ENCODE data around the gene KIAA1755. TPM values are rescaled to one million over a fixed set of nuclear protein-coding genes. Genes with fewer than 3 reads are reported as not detected.

KIAA1755 gene
- total and polyA plus RNA-seq, 11 donors: 2.1 to 6.7 (median 3.5) TPM

DNA sequence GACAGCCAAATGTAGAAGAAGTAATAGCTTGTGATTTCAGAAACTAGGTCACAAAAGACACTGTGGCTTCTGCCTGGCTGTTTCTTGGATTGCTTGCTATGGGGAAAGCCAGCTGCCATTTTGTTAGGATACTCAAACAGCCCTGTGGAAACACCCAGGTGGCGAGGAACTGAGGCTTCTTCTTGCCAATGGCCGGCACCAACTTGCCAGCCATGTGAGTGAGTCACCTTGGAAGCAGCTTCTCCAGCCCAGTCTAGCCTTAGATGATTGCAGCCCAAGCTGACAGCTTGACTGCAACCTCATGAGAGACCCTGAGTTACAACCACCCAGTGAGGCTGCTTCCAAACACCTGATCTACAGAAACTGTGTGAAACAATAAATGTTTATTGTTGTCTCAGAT, 11.9 kb upstream of the KIAA1755 start:
- TF ChIP-seq, protein P1, sequence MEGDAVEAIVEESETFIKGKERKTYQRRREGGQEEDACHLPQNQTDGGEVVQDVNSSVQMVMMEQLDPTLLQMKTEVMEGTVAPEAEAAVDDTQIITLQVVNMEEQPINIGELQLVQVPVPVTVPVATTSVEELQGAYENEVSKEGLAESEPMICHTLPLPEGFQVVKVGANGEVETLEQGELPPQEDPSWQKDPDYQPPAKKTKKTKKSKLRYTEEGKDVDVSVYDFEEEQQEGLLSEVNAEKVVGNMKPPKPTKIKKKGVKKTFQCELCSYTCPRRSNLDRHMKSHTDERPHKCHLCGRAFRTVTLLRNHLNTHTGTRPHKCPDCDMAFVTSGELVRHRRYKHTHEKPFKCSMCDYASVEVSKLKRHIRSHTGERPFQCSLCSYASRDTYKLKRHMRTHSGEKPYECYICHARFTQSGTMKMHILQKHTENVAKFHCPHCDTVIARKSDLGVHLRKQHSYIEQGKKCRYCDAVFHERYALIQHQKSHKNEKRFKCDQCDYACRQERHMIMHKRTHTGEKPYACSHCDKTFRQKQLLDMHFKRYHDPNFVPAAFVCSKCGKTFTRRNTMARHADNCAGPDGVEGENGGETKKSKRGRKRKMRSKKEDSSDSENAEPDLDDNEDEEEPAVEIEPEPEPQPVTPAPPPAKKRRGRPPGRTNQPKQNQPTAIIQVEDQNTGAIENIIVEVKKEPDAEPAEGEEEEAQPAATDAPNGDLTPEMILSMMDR (IDR thresholded peaks at IDR 0.05): no peak
- TF ChIP-seq POLR2A (IDR thresholded peaks at IDR 0.05): no peak
- DNase-seq: no peak
- Histone ChIP-seq H3K4me3 (no peak overlapping the region), H3K27ac (peak overlapping the region in 8 of 12 donors; percentile 11 to 78 (median 68)), H3K4me1 (peaks cover 0 to 44% (median 16%) of the 10 kb centered on the region in 12 donors), H3K27me3 (no peaks in the 10 kb centered on the region), H3K36me3 (no peaks in the 10 kb centered on the region), H3K9me3 (peaks cover 0 to 7% (median 0%) of the 10 kb centered on the region in 12 donors)
- peak in 1 of 4 donors; percentile 38 for ATAC-seq
- WGBS, 4 donors: 81 to 89% (median 85%) methylated on average over 2 of the region's 2 CpGs; no CpG with 5 or more reads in 1 of the 4 donors
- intact Hi-C loops (cut with DNase I): no loop called here

DNA sequence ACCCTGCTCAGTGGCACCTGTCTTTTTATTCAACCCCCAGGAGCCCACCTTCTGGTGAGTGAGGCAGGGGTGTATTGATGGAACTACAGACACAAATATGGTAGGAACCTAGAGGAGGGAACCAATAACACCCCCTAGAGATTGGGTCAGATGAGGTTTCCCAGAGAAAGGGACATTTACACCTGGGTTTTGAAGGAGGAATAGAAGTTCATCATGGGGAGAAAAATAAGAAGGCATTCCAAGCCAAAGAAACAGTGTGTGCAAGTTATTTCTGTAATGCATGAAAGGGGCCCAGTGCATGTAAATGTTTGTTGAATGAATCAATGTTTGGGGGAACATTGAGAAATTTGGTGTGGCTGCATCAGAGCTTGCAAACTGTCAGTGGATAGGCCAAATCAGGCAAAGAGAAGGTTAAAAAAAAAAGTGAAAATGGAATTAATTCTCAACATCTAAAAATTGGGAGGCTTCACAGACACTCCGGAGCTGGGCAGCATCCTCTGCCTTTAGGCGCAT, 11.1 kb upstream of the KIAA1755 start:
- intact Hi-C loops (cut with DNase I): no loop called here
- 81 to 93% (median 88%) methylated on average over 2 of the region's 2 CpGs for WGBS, 4 donors
- no peak for DNase-seq
- TF ChIP-seq, protein P1 (IDR thresholded peaks at IDR 0.05): no peak
- Histone ChIP-seq H3K4me3 (no peak overlapping the region), H3K36me3 (no peaks in the 10 kb centered on the region), H3K27me3 (no peaks in the 10 kb centered on the region), H3K4me1 (peaks cover 0 to 50% (median 18%) of the 10 kb centered on the region in 12 donors), H3K27ac (peak overlapping the region in 9 of 12 donors; percentile 8 to 78 (median 58)), H3K9me3 (peaks cover 0 to 7% (median 0%) of the 10 kb centered on the region in 12 donors)
- no peak for ATAC-seq

DNA sequence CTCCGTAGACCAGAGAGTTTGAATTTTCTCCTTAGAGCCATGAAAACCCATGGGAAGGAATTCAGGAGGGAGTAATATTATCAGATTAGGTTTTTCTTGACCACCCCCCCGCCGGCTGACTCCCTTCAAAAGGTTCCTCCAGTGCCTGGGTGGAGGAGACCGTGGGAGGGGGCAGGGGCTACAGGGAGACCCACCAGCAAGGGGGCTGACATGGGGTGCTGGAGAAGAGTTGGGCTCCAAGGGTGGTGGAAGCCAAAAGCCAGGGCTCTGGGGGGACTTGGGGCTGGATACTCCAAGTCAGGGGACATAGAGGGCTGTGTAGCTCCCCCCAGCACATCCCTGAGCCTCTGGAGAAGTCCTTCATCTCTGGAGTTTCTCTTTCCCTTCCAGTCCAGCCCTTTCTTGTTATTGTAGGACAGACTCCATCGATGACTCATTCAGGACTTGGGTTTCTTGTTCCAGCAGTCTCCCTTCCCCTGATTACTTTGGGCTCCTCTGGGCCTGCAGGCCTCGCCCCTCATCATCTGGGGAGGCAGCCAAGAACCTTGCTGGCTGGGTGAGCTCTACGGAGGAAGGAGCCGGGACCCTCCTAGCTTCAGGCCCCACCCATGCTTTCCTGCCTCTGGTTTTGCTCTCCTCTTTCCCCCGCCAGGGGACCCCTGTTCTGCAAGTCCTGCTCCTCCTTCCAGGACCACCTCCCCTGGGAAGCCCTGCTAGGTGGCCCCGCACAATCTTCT, 10.5 kb upstream of the KIAA1755 start:
- H3K27ac ChIP-seq: peak overlapping the region in 10 of 12 donors; percentile 8 to 78 (median 68)
- H3K36me3 ChIP-seq: no peaks in the 10 kb centered on the region
- intact Hi-C loops (cut with DNase I): no loop called here
- TF ChIP-seq, protein P1 (IDR thresholded peaks at IDR 0.05): peak in 3 of 12 donors; percentile 12 to 26 (median 22)
- TF ChIP-seq POLR2A (IDR thresholded peaks at IDR 0.05): no peak
- ATAC-seq (peak; percentile 86 to 95 (median 90)), DNase-seq (peak; percentile 82 to 86 (median 83))
- WGBS, 4 donors: 38 to 59% (median 51%) methylated on average over 10 of the region's 10 CpGs
- no peak overlapping the region for H3K4me3 ChIP-seq
- no peaks in the 10 kb centered on the region for H3K27me3 ChIP-seq
- peaks cover 0 to 51% (median 18%) of the 10 kb centered on the region in 12 donors for H3K4me1 ChIP-seq
- H3K9me3 ChIP-seq: peaks cover 0 to 7% (median 0%) of the 10 kb centered on the region in 12 donors

DNA sequence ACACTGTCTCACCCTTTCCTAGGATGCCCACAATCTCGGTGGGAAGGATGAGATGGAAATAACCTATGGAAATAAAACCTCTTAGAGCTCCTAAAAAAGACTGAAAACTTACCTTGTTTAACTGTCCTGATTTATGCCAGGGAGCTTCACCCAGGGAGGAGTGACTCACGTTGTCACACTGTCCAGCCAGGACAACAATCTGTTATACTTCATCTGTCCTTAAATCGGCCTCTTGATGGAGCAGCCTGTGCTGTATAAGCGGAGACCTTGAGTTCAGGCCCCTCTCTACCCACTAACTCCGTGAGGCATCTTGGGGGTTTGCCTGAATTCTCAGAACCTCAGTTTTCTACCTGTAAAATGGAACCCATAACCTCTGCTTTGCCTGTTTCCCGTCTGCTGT, 9.2 kb upstream of the KIAA1755 start:
- no peaks in the 10 kb centered on the region for H3K36me3 ChIP-seq
- no peak for TF ChIP-seq POLR2A (IDR thresholded peaks at IDR 0.05)
- TF ChIP-seq, protein P1 (IDR thresholded peaks at IDR 0.05): no peak
- H3K27ac ChIP-seq: no peak overlapping the region
- no peak for ATAC-seq
- peaks cover 0 to 43% (median 18%) of the 10 kb centered on the region in 12 donors for H3K4me1 ChIP-seq
- DNase-seq: no peak
- no peak overlapping the region for H3K4me3 ChIP-seq
- H3K27me3 ChIP-seq: no peaks in the 10 kb centered on the region
- 81 to 87% (median 86%) methylated on average over 6 of the region's 6 CpGs for WGBS, 4 donors
- intact Hi-C loops (cut with DNase I): no loop called here
- H3K9me3 ChIP-seq: peaks cover 0 to 4% (median 0%) of the 10 kb centered on the region in 12 donors

Data from heart left ventricle (tissue), 16 donors.